GM23338 (cell line): ENCODE results near the gene PROZ. TPM values are rescaled to one million over a fixed set of nuclear protein-coding genes. Genes with fewer than 3 reads are reported as not detected.

Experiments used
- ATAC-seq: fragments of 200-7000 bp; cut with Tn5 transposase; 3 replicates; pipeline ENCODE4 v1.9.1; 2020
- DNase-seq: peaks from one replicate; pipeline ENCODE4 v3.0.0-alpha.2; 2015; ENCODE audit warnings: low spot score
- H2AFZ ChIP-seq: fragments of 200-600 bp; sonication (generic); 2 replicates; pipeline ENCODE4 v1.8.0; 2016; ENCODE audit warnings: antibody characterized with exemption, mild to moderate bottlenecking, moderate library complexity
- H3F3A ChIP-seq: fragments of 200-600 bp; sonication (generic); replicated peaks from 2 replicates; pipeline ENCODE4 v1.8.0; 2017; ENCODE audit warnings: antibody characterized with exemption, mixed run types, low read depth
- H3K27ac ChIP-seq: fragments of 200-600 bp; sonication (generic); 2 replicates; pipeline ENCODE4 v1.6.1; 2016; ENCODE audit warnings: low read depth
- H3K27me3 ChIP-seq: fragments of 200-600 bp; sonication (generic); 2 replicates; pipeline ENCODE4 v1.8.0; 2016; ENCODE audit warnings: mild to moderate bottlenecking, mixed run types, moderate library complexity; ENCODE audit not compliant: insufficient read depth
- H3K36me3 ChIP-seq: fragments of 200-600 bp; sonication (generic); 2 replicates; pipeline ENCODE4 v1.8.0; 2016; ENCODE audit warnings: mild to moderate bottlenecking; ENCODE audit not compliant: insufficient read depth
- H3K4me1 ChIP-seq: fragments of 200-600 bp; sonication (generic); 2 replicates; pipeline ENCODE4 v1.8.0; 2016; ENCODE audit warnings: mild to moderate bottlenecking, moderate library complexity; ENCODE audit not compliant: insufficient read depth
- H3K4me2 ChIP-seq: fragments of 200-600 bp; sonication (generic); 2 replicates; pipeline ENCODE4 v1.7.1; 2017; ENCODE audit warnings: mixed run types
- H3K4me3 ChIP-seq: fragments of 200-600 bp; sonication (generic); 2 replicates; pipeline ENCODE4 v1.6.1; 2016; ENCODE audit warnings: mixed run types
- H3K79me2 ChIP-seq: fragments of 200-600 bp; sonication (generic); replicated peaks from 2 replicates; pipeline ENCODE4 v1.8.0; 2017; ENCODE audit warnings: mild to moderate bottlenecking; ENCODE audit not compliant: insufficient read depth
- H3K9me2 ChIP-seq: fragments of 200-600 bp; sonication (generic); 2 replicates; pipeline ENCODE4 v1.8.0; 2017; ENCODE audit not compliant: insufficient read depth
- H4K20me1 ChIP-seq: fragments of 200-600 bp; sonication (generic); replicated peaks from 2 replicates; pipeline ENCODE4 v1.8.0; 2017; ENCODE audit warnings: mild to moderate bottlenecking; ENCODE audit not compliant: insufficient read depth
- H3K27ac Mint-ChIP-seq: 2 replicates; pipeline ENCODE4 v1.8.0; 2020; ENCODE audit warnings: inconsistent platforms, mild to moderate bottlenecking, moderate library complexity, mixed read lengths
- H3K27me3 Mint-ChIP-seq: 3 replicates; pipeline ENCODE4 v1.8.0; 2022; ENCODE audit warnings: low read depth, mild to moderate bottlenecking, moderate library complexity, mixed read lengths, inconsistent platforms; ENCODE audit not compliant: insufficient read depth, poor library complexity
- H3K36me3 Mint-ChIP-seq: 3 replicates; pipeline ENCODE4 v1.8.0; 2021; ENCODE audit warnings: low read depth, mild to moderate bottlenecking, inconsistent platforms, moderate library complexity, mixed read lengths
- H3K4me1 Mint-ChIP-seq: 3 replicates; pipeline ENCODE4 v1.8.0; 2020; ENCODE audit warnings: mild to moderate bottlenecking, inconsistent platforms, mixed read lengths
- H3K4me3 Mint-ChIP-seq: 3 replicates; pipeline ENCODE4 v1.8.0; 2021; ENCODE audit warnings: moderate library complexity, mild to moderate bottlenecking, inconsistent platforms, mixed read lengths
- H3K9me3 Mint-ChIP-seq: 3 replicates; pipeline ENCODE4 v1.8.0; 2020; ENCODE audit warnings: moderate library complexity, mild to moderate bottlenecking, inconsistent platforms, mixed read lengths
- CTCF ChIP-seq, 2 experiments: fragments of 200-600 bp in 1 of 2; sonication (generic) in 1 of 2; conservative IDR thresholded peaks; 2 replicates each; pipeline versions ENCODE4 v1.5.1 to v1.6.1; 2016 to 2017; ENCODE audit warnings: antibody characterized with exemption in 2 of 2, low read depth in 2 of 2, mild to moderate bottlenecking in 2 of 2, moderate library complexity in 1 of 2
- EZH2 ChIP-seq: fragments of 200-600 bp; sonication (generic); IDR thresholded peaks from one replicate; pipeline ENCODE4 v1.8.0; 2017; ENCODE audit warnings: antibody characterized with exemption, mild to moderate bottlenecking, low read depth; ENCODE audit not compliant: unreplicated experiment
- NANOG ChIP-seq: IDR thresholded peaks from 2 replicates; pipeline ENCODE4 v1.6.1; 2016; ENCODE audit warnings: antibody characterized with exemption, borderline replicate concordance
- POLR2AphosphoS5 ChIP-seq: IDR thresholded peaks from 2 replicates; pipeline ENCODE4 v1.6.1; 2016; ENCODE audit warnings: antibody characterized with exemption, low read depth
- polyA plus RNA-seq: library from polyadenylated mRNA; unstranded; fragments of >200 nt; fragmentation: Nextera tagmentation; extraction: Ambion mirVana; gene quantifications from 2 replicates; pipeline ENCODE4 v1.2.1, GENCODE V29; 2016
- total RNA-seq: library from RNA; depleted of rRNA; stranded (reverse); fragments of >200 nt; shearing (Covaris generic); gene quantifications from 2 replicates; pipeline ENCODE4 v1.2.3, GENCODE V29; 2014
- TF ChIP-seq, protein P1 (sequence below): IDR thresholded peaks from one replicate; pipeline ENCODE4 v1.6.1; 2018; ENCODE audit warnings: antibody characterized with exemption; ENCODE audit not compliant: unreplicated experiment

The PROZ gene
- total and polyA plus RNA-seq, 2 experiments from 2014 or later = 0.53 TPM; not detected in 1

GRCh38 chr13:113151745-113152690, 6.4 kb upstream of the PROZ start (continued):
- TF ChIP-seq CTCF (conservative IDR thresholded peaks at IDR 0.05; ENCODE audit: low read depth in 2 of 2) (no peak), POLR2AphosphoS5 (no peak)
- TF ChIP-seq, protein P1, sequence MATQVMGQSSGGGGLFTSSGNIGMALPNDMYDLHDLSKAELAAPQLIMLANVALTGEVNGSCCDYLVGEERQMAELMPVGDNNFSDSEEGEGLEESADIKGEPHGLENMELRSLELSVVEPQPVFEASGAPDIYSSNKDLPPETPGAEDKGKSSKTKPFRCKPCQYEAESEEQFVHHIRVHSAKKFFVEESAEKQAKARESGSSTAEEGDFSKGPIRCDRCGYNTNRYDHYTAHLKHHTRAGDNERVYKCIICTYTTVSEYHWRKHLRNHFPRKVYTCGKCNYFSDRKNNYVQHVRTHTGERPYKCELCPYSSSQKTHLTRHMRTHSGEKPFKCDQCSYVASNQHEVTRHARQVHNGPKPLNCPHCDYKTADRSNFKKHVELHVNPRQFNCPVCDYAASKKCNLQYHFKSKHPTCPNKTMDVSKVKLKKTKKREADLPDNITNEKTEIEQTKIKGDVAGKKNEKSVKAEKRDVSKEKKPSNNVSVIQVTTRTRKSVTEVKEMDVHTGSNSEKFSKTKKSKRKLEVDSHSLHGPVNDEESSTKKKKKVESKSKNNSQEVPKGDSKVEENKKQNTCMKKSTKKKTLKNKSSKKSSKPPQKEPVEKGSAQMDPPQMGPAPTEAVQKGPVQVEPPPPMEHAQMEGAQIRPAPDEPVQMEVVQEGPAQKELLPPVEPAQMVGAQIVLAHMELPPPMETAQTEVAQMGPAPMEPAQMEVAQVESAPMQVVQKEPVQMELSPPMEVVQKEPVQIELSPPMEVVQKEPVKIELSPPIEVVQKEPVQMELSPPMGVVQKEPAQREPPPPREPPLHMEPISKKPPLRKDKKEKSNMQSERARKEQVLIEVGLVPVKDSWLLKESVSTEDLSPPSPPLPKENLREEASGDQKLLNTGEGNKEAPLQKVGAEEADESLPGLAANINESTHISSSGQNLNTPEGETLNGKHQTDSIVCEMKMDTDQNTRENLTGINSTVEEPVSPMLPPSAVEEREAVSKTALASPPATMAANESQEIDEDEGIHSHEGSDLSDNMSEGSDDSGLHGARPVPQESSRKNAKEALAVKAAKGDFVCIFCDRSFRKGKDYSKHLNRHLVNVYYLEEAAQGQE = no peak

DNA sequence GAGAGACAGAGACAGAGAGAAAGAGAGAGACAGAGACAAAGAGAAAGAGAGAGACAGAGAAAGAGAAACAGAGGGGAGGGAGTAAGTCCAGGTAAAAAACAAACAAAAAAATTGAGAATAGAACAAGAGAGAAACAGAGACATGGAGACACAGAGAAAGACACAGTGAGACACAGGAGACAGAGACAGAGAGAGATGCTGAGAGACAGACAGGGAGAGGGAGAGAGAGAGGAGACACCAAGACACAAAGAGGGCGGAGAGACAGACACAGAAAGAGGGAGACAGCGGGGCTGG, 5.8 kb upstream of the PROZ start:
- H3K9me3 Mint-ChIP-seq = peaks cover 3% of the 10 kb centered on the region; the same call in 1 of the 3 replicates
- Histone ChIP-seq H3K4me3 (peak overlapping the region; percentile 72), H2AFZ (peak overlapping the region; percentile 92)

GRCh38 chr13:113152984-113153809, 5.3 kb upstream of the PROZ start:
- Mint-ChIP-seq H3K36me3 (no peaks in the 10 kb centered on the region; the same call in 2 of the 3 replicates), H3K27ac (no peak overlapping the region), H3K27me3 (peaks cover 27% of the 10 kb centered on the region), H3K4me3 (peak overlapping the region; percentile 66), H3K9me3 (peaks cover 3% of the 10 kb centered on the region; the same call in 1 of the 3 replicates), H3K4me1 (peaks cover 23% of the 10 kb centered on the region)
- Histone ChIP-seq H3K36me3 (no peaks in the 10 kb centered on the region), H3K4me2 (peak overlapping the region; percentile 97), H4K20me1 (no peaks in the 10 kb centered on the region), H2AFZ (peak overlapping the region; percentile 92), H3K9me2 (no peaks in the 10 kb centered on the region), H3K79me2 (no peaks in the 10 kb centered on the region), H3F3A (peaks cover 17% of the 10 kb centered on the region), H3K4me3 (peak overlapping the region; percentile 72), H3K27me3 (peaks cover 22% of the 10 kb centered on the region), H3K27ac (no peak overlapping the region), H3K4me1 (peaks cover 5% of the 10 kb centered on the region; the same call in 1 of the 2 replicates)
- DNase-seq (peak; percentile 73), ATAC-seq (peak; percentile 73)
- TF ChIP-seq EZH2 = peak; percentile 36
- TF ChIP-seq NANOG = no peak

More for the DNA sequence above, 5.8 kb upstream of the PROZ start:
- Mint-ChIP-seq H3K27me3 (peaks cover 27% of the 10 kb centered on the region), H3K4me3 (peak overlapping the region; percentile 66), H3K4me1 (peaks cover 21% of the 10 kb centered on the region), H3K27ac (no peak overlapping the region), H3K36me3 (no peaks in the 10 kb centered on the region; the same call in 2 of the 3 replicates)
- Histone ChIP-seq H3K4me1 (0 out of 2 replicates have a peak, but pooled peaks cover 4% of the 10 kb centered on the region), H3F3A (peaks cover 17% of the 10 kb centered on the region), H3K4me2 (peak overlapping the region; percentile 97), H3K36me3 (no peaks in the 10 kb centered on the region), H3K79me2 (no peaks in the 10 kb centered on the region), H3K9me2 (no peaks in the 10 kb centered on the region), H3K27me3 (peaks cover 22% of the 10 kb centered on the region), H3K27ac (no peak overlapping the region), H4K20me1 (no peaks in the 10 kb centered on the region)
- no peak for ATAC-seq
- no peak for DNase-seq
- TF ChIP-seq EZH2 = no peak
